Hematopoietic multipotent progenitor cell treated with erythropoietin and hydrocortisone succinate and interleukin-3 and kit ligand, for 6 days (in vitro differentiated cells): Measurements from ENCODE around the gene CHST3.

Experiments
- DNase-seq: peaks from one replicate; pipeline ENCODE4 v3.0.0-alpha.2; 2015

CHST3 gene

DNA sequence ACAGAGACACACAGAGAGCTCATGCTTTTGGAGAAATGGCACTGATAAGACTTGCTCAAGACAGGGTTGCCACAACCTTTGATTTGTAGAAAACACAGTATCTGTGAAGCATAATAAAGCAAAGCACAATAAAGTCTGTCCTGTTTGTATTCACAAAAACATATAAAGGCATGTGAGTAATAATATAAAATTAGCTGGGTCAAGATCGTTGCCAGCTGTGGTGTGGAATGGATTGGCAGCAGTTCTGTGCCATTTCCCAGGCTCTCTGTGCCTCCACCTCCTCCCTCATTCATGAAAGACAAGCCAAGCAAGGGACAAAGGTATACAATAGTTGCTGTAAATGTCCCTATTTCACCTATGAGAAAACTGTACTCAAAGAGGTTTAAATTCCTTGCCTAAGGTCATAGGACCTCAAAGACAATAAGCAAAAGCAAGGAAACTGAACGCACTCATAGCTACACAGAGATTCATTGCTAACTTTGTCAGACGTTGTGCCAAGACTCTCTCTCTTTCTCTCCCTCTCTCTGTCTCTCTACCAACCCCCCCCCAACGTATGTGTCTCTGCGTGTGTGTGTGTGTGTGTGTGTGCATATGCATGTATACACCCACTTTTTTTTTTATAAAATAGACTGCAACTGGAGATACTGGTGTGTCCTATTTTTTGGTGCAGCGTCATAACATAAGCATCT, 31.8 kb downstream of the CHST3 start:
- peak; percentile 13 for DNase-seq

DNA sequence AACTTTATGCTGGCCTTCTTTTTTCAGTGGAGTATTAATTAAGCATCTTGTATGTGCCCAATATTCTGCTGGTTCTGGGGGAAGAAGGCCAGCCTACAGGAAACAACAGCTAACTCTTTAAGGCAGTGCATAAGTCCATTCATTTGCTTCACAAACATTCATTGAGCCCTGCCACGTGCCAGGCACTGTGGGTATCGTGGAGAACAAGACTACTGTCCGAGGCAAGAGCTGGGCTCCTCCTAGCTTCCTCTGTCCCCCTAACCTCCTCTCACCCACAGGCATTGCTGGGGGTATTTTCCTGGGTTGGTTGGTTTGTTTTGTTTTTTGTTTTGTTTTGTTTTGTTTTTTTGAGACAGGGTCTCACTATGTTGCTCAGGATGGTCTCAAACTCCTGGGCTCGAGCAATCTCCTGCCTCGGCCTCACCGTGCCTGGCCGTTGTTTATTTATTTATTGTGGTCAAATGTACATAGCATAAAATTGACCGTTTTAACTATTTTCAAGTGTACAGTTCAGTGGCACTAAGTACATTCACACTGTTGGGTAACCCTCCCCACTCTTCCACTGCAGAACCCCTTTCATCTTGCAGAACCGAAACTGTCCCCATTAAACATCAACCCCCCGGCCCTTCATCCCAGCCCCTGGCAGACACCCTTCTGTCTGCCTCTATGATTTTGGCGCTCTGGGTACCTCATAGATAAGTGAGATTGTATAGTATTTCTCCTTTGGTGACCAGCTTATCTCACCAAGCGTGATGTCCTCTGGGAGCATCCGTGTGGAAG, 32.6 kb downstream of the CHST3 start:
- DNase-seq, result no peak

DNA sequence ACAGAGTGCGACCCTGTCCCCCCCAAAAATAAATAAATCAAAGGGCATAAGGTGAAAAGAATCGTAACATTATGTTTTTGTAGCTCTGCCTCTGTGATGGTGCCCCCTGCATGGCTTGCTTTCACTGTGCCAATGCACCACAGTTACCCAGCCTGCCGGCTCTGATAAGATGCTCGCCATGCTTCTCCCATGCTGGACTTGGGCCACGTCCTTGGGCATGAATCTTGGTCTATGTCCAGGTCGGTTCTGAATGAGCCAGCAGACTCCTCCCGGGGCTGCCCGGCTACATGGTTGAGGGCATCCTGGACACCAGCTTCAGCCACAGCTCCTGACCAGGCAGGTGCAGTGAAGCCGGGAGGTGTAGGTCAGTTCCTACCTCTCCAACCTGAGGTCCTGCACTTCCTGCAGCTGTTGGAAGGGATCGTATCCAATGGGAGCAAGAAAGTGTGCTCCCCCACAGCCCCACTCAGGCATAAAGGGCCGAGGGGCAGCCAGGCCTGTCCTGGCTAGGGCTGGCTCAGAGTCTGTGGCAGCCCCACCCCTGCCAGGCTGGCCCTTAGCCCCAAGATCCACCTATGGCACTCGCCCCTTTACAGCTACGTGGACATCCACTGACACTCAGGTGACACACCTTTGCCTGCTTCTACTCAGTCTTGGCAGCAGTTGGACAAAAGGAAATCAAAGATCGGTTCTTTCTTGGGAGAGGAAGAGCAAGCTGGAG, 34.1 kb downstream of the CHST3 start:
- DNase-seq, result no peak

DNA sequence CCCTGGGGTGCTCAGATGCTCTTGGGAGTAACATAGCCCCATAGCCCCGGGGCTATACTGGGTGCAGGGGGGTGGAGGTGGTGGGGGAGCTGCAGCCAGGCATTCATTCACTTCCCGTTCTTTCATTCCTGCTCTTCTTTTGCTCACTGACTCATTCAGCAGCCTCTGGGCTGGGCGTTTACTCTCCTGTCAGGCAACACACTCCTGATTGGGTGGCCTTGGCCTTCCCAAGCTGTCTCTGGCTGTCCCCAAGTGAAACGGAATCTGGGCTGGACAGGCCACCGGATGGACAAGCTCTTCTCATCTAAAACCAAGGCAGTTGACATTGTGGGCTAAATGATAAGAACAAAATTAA, 34.6 kb downstream of the CHST3 start:
- DNase-seq, result no peak

DNA sequence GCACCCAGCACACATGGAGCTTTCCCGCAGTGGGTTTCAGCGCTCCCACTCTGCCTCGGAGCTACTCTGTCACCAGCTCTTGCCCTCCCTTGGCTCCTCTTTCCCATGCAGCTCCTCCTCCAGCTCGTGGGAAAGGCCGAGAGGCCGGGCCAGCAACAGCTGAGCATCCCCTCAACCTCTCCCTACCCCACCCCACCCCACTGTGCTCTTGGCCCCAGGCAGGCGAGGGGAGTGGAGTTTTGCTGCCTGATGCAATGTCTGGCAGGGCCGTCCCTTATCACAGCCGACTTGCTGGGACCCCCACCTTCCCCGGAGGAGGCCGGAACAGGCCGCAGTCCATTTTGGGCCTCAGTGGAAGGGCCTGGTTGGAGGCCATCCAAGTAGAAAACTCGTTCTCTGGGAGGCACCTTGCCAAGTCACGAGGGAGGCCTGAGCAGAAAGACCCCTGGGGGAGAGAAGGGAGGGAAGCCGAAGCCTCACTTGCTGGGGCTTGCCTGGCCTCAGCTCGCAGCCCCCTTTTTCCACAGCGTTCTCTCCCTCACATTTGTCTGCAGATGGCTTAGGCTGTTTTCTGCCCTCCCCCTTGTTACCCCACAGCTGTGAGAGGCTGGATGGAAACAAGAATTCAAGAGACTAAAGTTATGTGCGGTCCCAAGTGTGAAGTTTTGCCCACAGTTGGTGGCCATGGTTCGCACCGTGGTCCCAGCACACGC, 35.3 kb downstream of the CHST3 start:
- DNase-seq, result no peak

DNA sequence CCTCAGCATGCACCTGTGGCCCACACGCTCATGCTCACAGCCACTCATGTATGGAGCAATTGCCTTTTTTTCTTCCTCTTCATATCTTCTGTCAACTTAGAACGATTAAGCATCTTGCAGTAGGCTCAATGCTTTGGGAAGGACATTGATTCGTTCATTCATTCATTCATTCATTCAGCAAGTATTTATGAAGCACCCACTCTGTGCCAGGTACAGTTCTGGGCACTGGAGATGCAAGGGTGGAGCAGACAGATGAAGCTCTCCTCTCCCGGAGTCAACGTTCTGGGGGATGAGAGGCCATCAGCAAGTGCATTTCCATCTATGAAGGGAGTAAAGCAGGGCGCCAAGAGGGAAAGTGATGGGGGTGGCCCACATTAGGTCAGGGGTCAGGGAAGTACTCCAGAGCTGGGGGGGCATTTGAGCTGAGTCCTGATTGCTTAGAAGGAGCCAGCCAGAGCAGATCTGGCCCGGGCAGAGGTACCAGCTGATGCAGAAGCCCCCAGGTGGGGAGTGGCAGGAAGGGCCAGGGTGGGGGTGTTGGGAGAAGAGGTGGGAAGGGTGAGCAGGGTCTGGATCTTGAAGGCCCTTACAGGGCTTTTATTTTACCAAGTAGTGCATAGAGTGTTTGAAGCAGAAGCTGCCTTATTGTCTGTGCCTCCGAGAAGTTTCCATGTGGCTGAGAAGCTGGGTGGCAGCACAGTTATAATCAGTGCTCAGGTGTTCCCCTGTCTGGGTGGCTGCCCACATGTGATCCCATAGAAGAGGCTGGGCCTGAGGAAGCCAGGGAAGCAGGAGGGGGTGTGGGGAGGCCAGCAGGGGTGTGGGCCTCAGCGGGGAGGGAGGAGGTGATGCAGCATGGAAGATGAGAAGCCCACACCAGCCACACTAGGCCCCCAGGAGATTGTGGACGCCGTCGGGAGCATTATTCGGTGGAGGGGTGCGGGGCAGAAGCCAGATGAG, 36.2 kb downstream of the CHST3 start:
- no peak for DNase-seq

DNA sequence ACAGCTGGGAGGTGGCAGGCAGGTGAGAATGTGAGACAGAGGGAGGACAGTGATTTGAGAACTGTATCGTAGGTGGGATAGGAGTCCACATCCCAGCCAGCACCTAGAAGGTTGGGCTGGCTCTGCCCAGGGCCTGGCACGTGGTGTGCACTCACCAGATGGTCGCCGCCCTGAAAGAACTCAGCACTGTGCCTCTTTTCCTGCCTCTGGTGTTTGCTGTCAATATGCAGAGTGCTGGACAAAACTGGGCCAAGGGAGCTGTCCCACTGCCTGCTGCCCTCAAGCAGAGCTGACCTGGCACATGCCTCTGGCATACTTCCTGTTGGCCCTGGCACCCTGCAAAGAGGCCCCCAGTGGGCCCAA, 36.8 kb downstream of the CHST3 start:
- DNase-seq, result no peak

DNA sequence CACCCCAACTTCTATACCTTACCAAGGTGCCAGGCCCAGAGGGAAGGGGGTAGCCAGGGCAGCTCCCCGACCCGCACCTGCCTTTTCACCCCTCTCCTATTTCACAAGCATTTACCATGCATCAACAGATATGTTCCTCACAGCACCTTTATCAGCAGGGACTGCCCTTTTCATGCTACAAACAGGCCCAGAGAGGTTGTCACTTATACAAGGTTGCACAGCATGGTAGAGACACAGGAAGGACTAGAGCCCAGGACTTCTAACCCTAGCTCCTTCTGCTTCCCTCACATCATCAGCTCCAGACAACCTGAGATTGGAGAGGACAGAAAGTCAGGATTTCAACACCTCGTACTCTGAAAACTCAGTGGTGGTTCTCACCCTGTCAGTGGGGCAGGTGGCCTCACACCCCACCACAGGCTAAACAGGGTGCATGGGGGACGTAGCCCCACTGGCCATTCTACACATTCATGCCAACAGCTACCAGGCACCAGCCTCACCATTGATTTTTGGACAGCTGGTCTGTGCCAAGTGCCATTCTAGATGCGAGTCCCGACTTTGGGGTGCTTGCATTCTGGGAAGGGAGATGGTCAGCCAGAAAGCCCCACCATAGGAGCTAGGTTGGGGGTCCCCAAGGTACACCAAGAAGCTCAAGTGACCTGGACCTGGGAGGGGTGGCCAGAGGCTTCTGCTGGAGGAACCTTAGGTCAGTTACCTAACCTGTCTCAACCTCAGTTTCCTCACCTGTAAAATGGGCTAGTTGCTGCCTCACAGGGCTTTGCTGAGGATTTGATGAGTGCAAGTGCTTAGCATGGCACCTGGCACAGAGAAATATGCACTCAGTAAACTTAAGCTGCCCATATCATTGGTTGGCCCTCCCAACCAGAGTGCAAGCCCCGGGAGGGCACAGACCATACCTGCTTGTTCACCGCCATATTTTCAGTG, 38.4 kb downstream of the CHST3 start:
- no peak for DNase-seq

DNA sequence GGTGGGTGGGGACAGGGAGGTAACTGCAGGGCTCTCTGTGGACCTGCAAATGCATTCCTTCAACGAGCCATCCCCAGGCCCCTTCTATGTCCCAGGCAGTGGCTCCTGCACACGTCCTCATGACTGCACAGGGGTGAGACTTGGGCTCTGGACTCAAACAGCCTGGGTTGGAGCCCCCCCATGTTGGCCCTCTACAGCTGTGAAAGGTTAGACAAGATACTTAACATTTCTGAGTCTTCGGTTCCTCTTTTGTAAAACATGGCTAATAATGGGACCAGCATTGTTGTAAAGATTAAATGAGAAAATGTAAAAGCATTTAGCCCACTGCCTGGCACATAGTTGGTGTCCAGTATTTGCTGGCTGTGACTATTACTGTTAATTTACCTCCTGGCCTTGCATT, 41.8 kb downstream of the CHST3 start:
- no peak for DNase-seq

DNA sequence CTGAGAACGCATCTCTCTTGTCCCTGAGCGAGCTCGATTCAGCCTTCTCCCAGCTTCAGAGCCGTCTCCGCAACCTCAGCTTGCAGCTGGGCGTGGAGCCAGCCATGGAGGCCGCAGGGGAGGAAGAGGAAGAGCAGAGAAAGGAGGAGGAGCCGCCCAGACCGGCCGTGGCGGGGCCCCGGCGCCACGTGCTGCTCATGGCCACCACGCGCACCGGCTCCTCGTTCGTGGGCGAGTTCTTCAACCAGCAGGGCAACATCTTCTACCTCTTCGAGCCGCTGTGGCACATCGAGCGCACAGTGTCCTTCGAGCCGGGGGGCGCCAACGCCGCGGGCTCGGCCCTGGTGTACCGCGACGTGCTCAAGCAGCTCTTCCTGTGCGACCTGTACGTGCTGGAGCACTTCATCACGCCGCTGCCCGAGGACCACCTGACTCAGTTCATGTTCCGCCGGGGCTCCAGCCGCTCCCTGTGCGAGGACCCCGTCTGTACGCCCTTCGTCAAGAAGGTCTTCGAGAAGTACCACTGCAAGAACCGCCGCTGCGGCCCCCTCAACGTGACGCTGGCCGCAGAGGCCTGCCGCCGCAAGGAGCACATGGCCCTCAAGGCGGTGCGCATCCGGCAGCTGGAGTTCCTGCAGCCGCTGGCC, 43.2 kb downstream of the CHST3 start:
- DNase-seq, result no peak

DNA sequence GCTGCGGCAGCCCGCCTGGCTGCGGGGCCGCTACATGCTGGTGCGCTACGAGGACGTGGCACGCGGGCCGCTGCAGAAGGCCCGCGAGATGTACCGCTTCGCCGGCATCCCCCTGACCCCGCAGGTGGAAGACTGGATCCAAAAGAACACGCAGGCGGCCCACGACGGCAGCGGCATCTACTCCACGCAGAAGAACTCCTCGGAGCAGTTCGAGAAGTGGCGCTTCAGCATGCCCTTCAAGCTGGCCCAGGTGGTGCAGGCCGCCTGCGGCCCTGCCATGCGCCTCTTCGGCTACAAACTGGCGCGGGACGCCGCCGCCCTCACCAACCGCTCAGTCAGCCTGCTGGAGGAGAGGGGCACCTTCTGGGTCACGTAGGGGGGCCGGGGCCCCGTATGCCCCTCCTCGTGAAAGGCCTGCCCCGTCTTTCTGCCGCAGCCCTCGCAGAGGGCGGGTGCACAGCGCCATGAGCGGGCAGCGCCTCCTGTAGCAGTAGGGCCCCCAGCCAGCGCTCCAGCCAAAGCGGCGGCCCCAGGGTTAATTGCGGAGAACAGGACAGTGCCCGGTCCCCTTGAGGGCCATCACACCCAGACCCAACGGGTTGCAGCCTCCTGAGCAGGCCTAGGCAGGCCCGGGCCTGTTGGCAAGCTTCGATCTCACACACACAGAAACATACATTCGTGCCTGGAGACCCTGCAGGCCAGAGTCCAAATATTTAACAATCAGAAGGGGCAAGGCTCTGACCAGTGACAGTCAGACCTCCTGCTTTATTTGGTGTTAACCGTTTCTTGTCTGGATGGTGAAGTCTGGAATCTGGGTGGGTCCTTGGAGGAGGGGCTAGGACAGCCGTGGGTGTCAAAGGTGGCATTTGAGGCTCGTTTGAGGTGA, 44.1 kb downstream of the CHST3 start:
- DNase-seq, result no peak

DNA sequence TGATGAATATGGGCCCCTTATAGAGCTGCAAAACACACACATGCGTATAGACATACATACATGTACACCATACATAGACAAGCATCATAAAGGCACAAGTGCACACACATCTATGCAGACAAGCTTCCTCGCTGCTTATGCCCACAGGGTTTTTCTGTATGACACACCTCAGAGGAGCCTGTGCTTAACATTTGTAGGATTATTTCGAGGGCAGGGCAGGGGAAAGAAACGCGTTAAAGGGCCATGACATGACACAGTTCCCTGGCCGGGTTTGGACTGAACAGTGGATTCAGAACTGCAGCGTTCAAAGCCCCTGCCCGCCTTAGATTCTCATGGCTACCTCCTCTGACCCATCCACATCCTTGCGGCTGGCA, 44.8 kb downstream of the CHST3 start:
- no peak for DNase-seq

DNA sequence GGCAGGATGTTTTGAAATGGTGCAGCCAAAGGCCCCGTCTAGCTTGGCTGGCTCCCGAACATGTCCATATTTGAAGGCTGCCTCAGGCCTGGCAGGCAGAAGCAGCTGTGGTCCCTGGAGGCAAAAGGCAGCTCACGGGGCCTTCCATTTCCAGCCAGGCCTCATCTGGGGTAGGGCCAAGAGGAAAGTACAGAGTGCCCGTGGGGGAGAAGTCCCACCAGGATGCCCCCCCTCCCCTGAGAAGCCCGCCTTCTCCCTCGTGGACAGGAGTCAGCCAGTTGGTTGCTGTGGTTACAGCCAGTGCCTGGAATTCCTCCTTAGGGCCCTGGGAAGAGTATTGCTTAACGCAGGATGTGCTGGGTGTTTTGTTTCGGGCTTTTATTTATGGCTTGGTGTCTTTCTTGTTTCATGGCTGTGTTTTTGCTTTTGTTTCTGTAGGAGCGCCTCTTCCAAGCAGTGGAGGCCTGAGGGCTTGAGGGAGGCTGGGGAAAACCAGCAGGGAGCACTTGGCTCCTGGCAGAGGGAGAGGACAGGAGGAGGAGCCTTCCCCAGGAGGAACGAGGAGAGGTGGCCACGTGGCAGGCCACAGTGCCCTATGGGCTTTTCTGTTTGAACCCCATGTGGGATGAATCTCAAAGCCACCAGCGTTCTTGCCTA, 45.4 kb downstream of the CHST3 start:
- no peak for DNase-seq

DNA sequence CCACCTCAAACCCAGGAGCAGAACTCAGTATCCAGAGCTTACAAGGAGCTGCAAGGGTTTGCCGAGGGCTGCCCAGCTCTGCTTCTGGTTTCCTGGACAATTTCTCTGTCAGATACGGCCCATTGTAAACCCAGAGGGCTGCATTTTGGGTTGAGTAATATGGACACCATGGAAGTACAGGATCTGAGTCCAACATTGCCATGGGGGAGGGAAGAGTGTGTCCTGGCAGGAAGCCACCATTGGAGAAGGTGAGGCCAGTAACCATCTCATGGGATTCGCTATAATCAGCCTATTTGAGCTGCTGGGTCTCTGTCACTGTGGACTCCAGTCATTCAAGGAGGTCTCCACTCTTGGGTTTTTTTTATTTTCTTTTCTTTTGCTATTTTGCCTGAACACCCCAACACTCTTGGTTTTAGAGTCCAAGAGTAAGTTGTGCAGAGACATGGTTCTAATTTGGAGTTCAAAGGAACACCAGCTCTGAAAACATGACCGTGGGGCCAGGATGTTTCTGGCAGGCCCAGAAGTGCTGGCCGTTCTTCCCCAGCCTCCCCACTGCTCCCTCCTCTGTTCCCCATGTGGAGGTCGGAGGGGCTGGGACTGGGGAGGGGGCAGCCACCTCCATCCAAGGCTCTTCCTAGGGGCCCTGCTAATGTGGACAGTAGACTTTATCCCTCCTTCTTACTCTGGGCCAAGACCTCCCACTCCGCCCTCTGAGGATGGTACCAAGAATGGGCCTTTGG, 46.2 kb downstream of the CHST3 start:
- no peak for DNase-seq

DNA sequence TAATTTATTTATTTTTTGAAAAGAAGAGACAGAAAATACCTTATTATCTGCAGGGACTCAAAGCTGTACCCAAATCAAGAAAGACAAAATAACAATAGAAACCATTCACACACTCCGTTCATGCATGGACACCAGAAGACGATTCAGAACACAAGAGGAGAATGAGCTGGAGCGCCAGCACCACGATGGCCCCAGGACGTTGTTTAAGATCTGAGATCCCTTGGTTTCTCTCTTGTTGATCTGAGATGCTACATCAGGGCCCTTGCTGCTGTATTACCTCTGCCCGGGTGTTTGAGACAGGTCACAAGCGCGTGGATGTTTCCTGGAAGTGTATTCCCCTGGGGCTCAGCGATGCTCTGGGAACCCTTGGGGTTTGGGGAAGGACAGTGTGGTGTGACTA, 46.8 kb downstream of the CHST3 start:
- DNase-seq, result no peak

DNA sequence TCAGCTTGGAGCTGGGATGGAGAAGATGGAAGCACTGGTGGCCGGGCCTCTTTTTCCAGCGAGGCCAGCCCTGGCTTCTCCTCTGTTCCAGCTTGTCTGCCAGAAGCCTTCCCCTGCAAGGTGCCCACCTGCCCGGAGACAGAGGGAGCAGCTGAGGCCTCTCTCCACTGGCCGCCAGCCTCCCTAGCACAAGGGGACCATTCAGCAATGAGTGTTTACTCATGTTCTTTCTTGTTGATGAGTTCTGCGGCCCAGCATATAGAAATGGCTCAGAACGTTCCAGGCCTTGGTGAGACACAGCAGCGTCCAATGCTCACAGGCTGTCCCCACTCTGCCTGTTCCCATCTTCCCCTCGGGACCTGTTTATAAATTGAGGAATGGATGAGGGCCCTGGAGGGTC, 47.3 kb downstream of the CHST3 start:
- no peak for DNase-seq

DNA sequence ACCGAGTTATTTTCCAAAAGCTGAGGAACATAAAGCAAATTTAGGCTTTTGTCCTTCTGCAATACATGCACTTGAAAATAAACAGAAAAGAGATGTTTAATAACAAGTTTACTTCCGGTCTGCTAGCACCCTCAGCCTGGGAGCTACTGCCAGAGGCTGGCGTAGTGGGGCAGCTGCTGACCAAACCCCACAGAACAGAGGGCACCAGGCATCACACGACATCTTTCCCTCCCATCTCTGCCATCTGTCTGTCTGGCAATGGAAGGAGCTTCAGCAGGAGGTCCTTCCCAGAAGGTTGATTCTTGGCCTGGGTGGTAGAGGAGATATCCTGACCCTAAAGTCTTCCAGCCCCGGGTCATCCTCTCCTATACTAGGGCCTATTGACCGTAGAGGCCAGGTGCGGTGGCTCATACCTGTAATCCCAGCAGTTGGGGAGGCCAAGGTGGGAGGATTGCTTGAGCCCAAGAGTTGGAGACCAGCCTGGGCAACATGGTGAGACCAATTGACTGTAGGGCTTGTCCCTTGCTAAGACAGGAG, 47.8 kb downstream of the CHST3 start:
- no peak for DNase-seq

DNA sequence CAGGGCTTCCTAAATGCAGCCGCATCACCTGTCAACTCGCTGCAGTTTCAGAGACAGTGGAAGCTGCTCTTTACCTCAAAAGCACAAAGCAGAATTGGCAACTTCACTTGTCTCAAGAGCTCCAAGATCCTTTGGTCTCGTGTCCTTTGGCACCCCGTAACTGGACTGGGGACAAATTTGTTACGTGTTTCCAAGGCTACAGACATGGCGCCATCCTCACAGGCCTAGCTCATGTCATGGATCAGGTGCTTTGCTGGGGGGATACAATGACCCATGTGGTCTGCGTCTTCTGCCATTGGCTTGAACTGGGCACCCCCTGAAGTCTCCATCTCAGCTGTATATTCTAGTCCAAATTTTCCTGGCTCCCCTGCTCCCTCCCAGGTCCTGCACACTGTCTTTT, 48.6 kb downstream of the CHST3 start:
- no peak for DNase-seq
